NCI-H446 (cell line): ENCODE measurements around the gene APBB1.

Source experiments
- DNase-seq, 2 experiments: peaks; one replicate each; lab custom pipeline; 2025; lab: John Stamatoyannopoulos, UW

Gene APBB1

GRCh38 chr11:6391537-6392134 is 27.3 kb downstream of the APBB1 start:
- no peak for DNase-seq

GRCh38 chr11:6390718-6391469 is 28.0 kb downstream of the APBB1 start:
- no peak for DNase-seq

- DNase-seq = peak; percentile 91 to 92
These were observed 28.8 kb downstream of the APBB1 start, which contains the start of gene SMPD1 for GRCh38 chr11:6389905-6390717. Gene SMPD1, plus strand, starts transcription at chr11:6390474. Its CDS starts 125 bp downstream, at chr11:6390599.

- DNase-seq = no peak
These were observed 30.1 kb downstream of the APBB1 start for GRCh38 chr11:6388748-6389147.

GRCh38 chr11:6387811-6388599 is 30.9 kb downstream of the APBB1 start:
- DNase-seq = no peak

GRCh38 chr11:6385046-6385777 is 33.7 kb downstream of the APBB1 start:
- no peak for DNase-seq

GRCh38 chr11:6378640-6378989 is 40.3 kb downstream of the APBB1 start:
- DNase-seq = no peak

GRCh38 chr11:6377902-6378639 is 40.8 kb downstream of the APBB1 start:
- DNase-seq = no peak

GRCh38 chr11:6371825-6372224 is 47.1 kb downstream of the APBB1 start:
- no peak for DNase-seq

GRCh38 chr11:6365659-6366058 is 53.2 kb downstream of the APBB1 start:
- no peak for DNase-seq

- peak; percentile 25 to 82 for DNase-seq
These were observed 55.8 kb downstream of the APBB1 start for GRCh38 chr11:6362873-6363678.

- no peak for DNase-seq
These were observed 56.6 kb downstream of the APBB1 start for GRCh38 chr11:6362185-6362872.

- no peak for DNase-seq
These were observed 58.7 kb downstream of the APBB1 start for GRCh38 chr11:6360183-6360582.

- peak in 1 of 2 experiments; percentile 26 for DNase-seq
These were observed 61.7 kb downstream of the APBB1 start for GRCh38 chr11:6357222-6357621.

GRCh38 chr11:6356503-6357055 is 62.3 kb downstream of the APBB1 start:
- no peak for DNase-seq

- no peak for DNase-seq
These were observed 64.0 kb downstream of the APBB1 start for GRCh38 chr11:6354651-6355485.

- peak in 1 of 2 experiments; percentile 42 for DNase-seq
These were observed 65.4 kb downstream of the APBB1 start for GRCh38 chr11:6353367-6353987.
